Ureter (tissue), 1 donor: ENCODE measurements around the gene PHACTR3. TPM values are rescaled to one million over a fixed set of nuclear protein-coding genes. Genes with fewer than 3 reads are reported as not detected.

Experiments
- DNase-seq: peaks from one replicate; pipeline ENCODE4 v3.0.0-alpha.2; 2020; ENCODE audit warnings: low spot score
- total RNA-seq: library from RNA; stranded (reverse); gene quantifications from one replicate; pipeline ENCODE4 v1.2.4, GENCODE V29; 2023
- donor health status: DM: yes; HTN: yes; CAD: no.

PHACTR3 gene
- total RNA-seq, 1 donor from 2014 or later, result 0.60 TPM

GRCh38 chr20:59731376-59731775, 127.0 kb downstream of the PHACTR3 start:
- no peak for DNase-seq

DNA sequence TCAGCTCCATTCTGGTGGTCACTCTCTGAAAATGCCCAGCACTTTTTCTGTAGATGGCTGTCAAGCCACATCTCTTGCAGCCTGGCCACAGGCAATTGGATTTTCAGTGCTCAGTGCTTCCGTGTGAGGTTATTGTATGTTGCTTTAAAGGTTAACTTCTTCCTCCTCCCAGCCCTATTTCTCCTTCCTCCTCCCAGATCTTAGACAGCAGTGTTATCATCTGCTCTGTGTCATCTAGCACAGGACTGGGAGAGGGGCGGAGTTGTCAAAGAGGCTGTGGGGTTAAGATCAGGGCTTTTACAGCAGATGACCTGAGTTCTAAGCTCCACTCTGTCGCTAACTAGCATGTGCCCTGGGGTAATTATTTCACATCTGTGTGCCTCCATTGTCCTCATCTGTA, 129.0 kb downstream of the PHACTR3 start:
- DNase-seq, result no peak

DNA sequence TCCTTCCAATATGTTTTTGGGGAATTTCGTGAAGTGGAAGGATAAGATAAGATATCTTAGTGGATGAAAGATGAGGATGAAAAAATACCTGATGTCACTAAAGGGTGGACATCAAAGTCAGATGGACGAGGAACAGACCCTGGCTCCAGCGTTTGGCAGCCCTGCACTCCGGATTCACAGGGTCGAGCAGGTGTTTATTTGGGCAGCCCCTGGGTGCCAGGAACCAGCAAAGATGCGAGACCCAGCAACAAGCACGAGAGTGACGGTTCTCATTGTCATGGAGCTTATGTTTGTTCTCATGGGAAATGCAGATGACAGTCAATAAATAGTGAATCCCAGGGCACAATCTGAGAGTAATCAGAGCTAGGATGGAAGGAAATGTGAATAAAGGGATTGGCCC, 131.1 kb downstream of the PHACTR3 start:
- peak; percentile 19 for DNase-seq

DNA sequence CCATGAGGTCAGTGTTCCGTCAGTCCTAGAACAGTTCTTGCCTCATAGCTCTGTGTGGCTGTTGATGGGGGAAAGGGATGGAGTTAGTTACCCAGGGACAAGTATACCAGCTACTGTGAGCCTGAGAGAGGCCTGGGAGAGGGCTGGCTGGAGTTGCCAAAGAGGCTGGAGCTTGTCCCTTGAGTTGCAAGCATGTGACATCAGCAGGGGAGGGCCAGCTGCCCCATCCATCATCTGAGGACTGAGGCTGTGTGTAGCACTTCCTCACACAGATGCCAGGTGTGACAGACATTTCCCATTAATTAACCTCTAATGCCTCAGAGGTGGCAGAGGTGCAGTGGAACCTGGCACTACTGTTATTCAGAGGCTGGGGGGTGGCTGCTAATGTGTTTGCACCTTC, 131.6 kb downstream of the PHACTR3 start:
- peak; percentile 5 for DNase-seq

DNA sequence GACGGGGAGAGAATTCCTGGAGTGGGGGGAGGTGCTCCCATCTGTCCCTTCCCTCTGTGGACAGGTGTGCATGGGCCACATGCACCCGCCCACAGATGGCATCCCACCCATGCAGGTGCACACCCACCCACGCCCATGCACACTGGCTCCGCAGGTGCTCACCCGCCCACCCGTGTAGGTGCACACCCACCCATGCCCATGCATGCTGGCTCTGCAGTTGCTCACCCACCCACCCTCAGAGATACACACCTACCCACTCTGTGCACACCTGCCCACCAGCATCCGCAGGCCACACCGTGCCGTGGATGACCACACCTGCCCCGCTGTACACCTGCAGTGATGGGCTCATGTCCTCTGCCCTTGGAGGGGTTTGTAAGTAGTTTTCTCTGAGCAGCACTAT, 132.0 kb downstream of the PHACTR3 start:
- no peak for DNase-seq

- DNase-seq, result no peak
These were observed 132.8 kb downstream of the PHACTR3 start for GRCh38 chr20:59737073-59737666.

DNA sequence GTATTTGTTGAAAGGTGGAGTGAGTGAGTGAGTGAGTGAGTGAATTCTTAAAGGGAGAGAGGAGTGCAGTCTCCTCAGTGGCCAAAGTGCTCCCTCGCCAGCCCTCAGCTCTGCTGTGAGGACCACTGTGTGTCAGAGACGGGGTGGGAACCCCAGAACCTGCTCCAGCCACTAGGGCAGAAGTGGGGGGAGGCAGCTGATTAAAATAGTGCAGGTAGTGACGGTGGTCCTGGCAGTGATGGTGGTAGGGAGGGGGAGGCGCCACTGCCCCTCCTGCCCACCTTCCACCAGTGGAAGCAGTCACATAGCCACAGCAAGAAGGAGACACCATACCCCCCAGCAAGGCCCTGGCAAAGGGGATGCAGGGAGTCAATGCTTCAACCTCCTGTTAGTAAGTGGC, 133.5 kb downstream of the PHACTR3 start:
- no peak for DNase-seq

GRCh38 chr20:59738851-59739250, 134.5 kb downstream of the PHACTR3 start:
- DNase-seq, result no peak

DNA sequence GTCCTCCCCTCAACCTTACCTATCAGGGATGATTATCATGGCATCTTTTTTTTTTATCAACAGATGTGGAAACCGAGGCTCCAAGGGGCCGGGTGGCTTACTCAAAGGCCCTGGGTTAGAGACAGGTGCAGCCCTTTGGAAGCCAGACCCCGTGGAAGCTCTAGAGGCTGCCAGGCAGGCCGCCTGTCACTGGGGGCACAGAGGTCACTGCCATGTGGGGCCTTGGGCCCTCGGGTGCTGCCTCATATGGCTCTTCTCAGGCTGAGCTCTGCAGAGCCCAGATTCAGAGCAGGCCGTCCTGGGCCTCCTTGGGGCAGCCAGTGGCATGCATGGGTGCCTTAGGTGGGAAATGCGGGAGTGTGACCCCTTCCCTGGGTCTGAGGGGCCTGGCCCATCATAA, 136.3 kb downstream of the PHACTR3 start:
- no peak for DNase-seq

DNA sequence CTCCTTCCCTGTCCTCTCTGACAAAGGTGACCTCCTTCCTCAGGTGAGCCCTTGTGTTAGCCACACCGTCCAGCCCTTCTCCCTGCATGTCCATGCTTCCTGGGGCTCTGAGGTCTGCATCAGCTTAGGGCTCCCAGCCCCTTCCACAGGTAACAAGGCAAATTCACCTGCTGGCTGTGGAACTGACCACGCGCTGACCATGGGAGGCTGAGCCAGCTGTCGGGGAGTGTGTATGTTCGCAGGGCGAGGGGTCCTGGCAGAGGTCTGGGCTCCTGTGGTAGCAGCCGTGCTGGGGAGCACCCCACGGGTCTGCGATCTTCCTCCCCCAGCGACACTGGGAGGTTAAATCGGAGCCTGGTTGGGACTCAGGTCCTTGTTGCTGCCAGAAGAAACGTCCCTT, 136.7 kb downstream of the PHACTR3 start:
- DNase-seq, result no peak

DNA sequence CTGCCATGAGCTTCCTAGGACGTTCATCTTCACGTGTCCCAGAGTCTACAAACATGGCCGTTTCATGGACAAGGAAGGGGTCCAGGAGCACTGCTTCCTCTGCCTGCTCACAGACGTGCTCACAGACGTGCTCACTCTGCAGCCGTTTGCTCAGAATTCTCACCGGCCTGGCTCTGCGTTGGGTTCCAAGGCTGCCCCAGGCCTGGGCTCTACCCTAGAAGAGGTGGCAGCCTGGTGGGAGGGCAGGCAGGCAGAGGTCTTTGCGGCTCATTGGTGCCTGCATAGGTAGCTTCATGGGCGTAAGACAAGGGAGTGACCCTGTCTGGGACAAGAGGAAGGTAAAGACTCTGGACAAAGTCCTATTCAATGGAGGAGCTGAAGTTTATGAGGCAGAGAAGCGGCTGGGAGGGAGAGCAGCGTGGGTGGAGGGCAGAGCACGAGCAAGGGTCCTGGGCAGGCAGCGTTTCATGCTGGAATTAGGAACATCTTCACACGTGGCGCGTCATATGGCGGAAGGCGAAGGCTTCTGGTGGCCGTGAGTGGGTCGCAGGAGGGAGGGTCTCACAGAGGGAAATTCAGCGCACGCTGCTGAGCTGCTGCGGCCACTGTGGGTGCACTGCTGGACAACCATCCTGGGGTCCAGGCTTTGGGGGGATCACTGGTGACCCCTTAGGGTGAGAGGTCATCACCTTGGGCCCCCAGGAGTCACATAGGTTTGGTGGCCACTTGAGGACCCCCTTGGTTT, 138.2 kb downstream of the PHACTR3 start:
- no peak for DNase-seq

DNA sequence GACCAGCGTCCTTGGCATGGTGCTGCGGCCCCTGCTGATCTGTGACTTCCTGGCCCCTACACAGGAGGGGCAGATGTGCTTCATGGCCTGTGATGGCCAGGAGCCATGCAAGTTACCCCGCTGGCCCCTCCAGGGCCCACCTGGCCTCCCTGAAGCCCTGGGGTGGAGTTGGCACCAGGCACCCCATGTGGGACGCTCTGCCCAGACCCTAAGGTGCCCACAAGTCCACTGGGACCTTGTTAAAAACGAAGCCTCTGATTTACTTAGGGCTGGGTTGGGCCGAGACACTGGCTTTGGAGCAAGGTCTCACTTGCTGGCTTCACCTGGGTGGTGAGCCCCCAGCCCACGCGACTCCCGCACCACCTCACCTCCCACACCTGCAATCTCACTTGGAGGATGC, 139.0 kb downstream of the PHACTR3 start:
- DNase-seq, result no peak

DNA sequence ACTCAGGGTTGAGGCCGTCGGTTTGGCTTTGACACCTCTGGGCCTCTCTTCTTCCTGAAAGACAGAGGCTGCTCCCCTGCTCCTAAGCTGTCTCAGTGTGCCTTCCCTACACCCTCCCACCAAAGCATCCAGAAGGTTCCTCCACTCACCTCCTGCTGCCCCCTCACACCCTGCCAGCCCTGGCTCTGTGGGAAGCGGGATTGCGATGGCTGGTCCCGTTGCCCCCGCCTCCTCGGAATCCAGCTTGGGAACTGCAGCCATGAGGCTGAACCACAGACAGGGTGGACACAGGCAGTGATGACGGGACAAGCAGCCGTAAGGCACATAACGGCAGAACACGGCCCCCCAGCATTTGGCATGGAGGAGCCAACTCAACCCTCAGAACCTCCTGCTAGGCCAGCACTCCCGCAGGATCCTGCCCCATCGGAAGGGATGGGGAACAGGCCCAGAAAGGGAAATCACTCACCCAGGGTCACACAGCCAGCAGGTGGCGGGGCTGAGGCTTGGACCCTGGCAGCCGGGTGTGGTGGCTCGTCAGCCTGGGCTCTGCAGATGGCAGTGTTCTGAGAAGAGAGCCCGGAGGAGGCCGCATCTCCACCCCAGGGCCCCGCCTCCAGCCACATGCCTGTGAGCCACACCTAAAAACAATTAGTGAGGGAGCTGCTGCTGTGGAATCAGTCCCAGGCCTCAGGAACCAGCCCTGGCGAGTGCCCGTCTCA, 139.6 kb downstream of the PHACTR3 start:
- DNase-seq, result no peak

- DNase-seq, result no peak
These were observed 140.4 kb downstream of the PHACTR3 start for GRCh38 chr20:59744756-59745155.

DNA sequence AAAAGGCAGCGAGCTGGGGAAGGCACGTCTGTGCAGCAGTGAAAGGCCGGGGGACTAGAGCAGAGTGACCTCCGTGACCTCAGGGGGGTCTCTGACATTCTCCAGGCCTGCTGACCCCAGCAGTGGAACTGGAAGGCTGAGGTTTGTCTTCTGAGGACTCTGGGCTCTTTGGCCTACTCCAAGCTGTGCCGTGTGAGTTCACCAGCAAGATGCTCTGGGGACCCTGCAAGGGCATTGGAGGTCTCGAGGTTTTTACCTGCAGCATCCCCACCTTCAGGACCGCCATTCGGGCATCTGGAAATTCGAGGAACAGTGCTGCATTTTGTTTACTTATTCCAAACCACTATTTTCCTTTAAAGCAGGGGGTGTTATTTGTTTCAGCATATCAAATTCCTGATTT, 140.9 kb downstream of the PHACTR3 start:
- no peak for DNase-seq

GRCh38 chr20:59745716-59746115, 141.4 kb downstream of the PHACTR3 start:
- no peak for DNase-seq

DNA sequence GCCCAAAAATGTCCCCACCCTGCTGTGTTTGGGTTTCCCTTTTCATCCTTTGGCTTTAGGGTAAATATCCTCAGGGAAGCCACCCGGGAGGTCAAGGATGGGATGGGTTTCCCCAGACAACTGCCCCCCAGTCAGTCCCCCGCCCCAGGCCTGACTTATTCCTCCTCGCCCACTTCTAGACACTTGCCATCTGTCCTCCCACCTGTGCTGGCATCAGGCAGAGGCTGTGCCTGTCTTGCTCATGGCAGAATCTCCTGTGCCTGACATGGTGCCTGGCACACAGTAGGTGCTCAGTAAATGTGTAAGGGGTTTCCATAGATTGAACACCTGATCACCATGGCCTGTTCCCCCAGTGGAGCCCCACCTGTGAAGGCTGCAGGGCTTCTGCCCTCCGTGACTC, 141.8 kb downstream of the PHACTR3 start:
- DNase-seq, result no peak

DNA sequence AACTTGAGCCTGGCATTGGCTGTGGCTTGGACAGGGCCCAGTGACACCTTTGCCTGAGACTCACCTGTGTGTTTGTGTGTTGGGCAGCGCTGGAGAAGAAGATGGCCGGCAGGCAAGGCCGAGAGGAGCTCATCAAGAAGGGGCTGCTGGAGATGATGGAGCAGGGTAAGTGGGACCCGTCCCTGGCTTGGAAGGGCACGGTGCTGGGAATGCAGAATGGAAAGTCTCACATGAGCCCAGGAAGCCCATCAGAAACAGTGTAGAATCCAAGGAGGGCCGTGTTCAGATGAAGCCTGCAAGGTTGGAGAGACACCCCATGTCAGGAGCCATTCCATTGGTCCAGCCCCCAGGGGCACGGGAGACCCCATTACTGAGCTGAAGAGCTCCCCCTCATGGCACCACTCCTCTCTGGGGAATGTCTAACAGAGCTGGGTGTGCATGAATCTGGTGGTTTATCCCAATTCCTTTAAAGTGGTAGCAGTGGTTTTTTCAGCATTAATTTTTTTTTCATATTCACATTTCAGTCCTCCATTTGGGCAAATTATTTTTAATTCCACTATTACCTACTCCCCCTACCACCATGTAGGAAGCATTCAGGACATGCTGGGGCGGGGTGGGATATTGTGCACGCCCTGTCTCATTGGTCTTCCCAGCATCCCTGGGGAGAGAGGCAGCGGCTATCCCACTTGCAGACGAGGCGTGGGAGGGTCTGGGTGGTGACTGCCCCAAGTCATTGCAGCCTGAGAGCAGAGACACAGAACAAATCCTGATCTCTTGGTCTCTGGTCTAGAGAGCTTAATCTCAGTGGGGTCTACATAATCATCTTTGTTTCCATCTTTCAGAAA, 143.6 kb downstream of the PHACTR3 start:
- no peak for DNase-seq

DNA sequence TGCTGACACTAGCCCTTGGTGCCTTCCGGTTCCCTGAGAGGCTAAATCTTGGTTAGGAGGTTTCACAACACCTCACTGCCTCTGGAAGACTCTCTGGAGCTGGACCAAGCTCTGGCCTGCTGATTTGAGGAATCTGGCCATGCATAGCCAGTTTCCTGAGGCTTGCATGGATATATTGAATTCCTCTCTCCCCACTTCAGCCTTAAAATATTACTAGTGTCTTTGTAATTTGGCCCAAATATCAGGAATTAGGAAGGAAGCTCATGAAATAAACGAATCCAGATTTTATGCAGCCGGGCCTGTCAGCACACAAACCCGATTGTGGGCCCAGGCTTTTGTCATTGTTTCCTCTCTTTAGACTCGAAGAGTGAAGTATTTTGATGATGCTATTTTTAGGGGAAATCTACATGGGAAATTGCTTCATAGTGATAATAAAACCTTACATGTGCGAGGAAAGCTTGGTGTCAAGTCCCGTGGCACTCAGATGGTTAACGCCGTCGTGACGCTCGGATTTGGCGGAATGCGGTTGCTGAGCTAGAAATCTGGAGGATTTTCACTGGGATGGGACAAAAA, 144.4 kb downstream of the PHACTR3 start:
- DNase-seq, result no peak

DNA sequence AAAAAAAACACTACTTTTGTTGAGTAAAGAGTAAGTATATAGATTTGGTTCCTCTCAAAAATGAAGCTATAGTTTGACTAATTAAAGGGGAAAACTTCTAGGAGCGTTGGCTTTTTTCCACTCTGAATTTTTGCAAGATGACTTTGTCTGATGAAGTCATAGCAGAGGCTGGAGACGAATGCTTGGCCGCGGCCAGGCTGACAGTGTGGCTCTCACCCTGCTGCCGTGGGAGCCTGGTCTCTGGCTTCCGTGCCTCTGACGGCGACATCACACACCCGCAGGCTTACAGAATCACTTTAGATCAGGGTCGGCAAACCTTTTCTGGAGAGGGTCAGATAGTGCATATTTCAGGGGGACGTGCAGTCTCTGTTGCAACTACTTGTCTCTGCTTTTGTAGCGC, 145.0 kb downstream of the PHACTR3 start:
- DNase-seq, result no peak

- DNase-seq, result no peak
These were observed 146.0 kb downstream of the PHACTR3 start for GRCh38 chr20:59750209-59750840.
